ENCODE measurements around the gene SLC15A3.

The SLC15A3 gene

DNA sequence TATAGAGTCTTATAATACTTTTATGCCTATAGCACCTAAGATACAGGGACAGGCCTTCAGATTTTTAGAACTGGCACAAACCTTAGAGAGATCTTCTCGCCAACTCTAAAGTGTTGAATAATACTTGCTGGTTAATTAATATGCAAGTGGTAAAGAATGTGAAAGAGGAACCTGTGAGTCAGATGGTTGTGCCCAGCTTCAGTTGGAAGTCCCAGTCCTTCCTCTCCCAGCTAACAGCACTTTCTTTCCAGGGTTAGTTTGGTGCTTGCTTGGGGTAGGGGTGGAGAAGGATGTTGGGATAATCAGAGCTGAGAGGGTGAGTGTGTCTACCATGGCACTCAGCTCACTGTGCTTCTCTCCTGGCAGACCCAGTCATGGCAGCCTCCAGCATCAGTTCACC lies 32.7 kb downstream of the SLC15A3 start:
- peaks cover 3% of the 10 kb centered on the region; the same call in 1 of the 2 replicates for H3K4me1 ChIP-seq
- no peaks in the 10 kb centered on the region for H3K9me3 ChIP-seq
- TF ChIP-seq, protein P1, sequence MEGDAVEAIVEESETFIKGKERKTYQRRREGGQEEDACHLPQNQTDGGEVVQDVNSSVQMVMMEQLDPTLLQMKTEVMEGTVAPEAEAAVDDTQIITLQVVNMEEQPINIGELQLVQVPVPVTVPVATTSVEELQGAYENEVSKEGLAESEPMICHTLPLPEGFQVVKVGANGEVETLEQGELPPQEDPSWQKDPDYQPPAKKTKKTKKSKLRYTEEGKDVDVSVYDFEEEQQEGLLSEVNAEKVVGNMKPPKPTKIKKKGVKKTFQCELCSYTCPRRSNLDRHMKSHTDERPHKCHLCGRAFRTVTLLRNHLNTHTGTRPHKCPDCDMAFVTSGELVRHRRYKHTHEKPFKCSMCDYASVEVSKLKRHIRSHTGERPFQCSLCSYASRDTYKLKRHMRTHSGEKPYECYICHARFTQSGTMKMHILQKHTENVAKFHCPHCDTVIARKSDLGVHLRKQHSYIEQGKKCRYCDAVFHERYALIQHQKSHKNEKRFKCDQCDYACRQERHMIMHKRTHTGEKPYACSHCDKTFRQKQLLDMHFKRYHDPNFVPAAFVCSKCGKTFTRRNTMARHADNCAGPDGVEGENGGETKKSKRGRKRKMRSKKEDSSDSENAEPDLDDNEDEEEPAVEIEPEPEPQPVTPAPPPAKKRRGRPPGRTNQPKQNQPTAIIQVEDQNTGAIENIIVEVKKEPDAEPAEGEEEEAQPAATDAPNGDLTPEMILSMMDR (IDR thresholded peaks at IDR 0.05; ENCODE audit: low read depth, low read length), result no peak
- H3K27me3 ChIP-seq, result no peaks in the 10 kb centered on the region
- no peak for DNase-seq
- H3K36me3 ChIP-seq, result peaks cover 3% of the 10 kb centered on the region; the same call in 1 of the 2 replicates
- no peak overlapping the region for H3K4me3 ChIP-seq (ENCODE audit: low read depth, low read length)

DNA sequence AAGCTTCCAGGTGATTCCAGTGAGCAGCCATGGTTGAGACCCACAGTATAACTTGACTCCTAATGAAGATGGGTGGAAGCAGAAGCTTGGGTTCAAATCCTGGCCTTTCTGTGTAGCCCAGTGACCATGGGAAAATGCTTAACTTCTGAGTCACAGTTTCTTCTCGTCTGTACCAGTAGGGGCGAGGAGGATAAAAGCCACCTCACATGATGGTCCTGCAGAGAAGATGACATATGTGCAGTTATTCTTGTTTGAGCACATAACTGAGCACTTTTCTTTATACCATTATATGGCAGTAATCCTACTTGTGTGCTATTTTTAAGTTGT lies 33.1 kb downstream of the SLC15A3 start:
- H3K4me1 ChIP-seq, result peaks cover 1% of the 10 kb centered on the region; the same call in 1 of the 2 replicates
- H3K9me3 ChIP-seq, result no peaks in the 10 kb centered on the region
- no peak for DNase-seq
- TF ChIP-seq, protein P1 (IDR thresholded peaks at IDR 0.05; ENCODE audit: low read depth, low read length), result no peak
- peaks cover 3% of the 10 kb centered on the region; the same call in 1 of the 2 replicates for H3K36me3 ChIP-seq
- no peaks in the 10 kb centered on the region for H3K27me3 ChIP-seq
- H3K4me3 ChIP-seq (ENCODE audit: low read depth, low read length), result no peak overlapping the region

DNA sequence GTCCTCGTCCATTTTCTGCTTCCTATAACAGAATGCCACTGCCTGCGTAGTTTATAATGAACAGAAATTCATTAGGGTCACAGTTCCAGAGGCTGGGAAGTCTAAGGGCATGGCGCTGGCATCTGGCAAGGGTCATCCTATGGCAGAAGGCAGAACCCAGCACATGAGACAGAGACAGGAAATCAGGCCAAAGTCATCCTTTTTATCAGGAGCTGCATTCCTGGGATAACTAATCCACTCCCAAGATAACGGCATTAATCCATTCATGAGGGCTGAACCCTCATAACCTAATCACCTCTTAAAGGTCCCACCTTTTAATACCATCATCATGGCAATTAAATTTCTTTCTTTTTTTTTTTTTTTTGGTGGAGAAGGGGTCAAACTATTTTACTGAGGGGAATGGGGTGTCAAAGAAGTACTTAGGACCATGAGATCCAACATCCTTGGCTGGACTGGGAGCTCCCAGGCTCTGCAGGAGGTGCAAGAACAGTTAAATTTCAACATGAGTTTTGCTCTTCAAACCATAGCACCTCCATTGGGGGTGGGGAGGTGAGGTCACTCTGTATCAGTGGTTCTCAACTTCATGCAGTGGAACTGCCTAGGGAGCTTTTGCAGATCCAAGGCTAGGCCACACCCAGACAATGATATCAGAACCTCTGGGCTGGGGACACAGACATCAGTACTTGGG lies 33.6 kb downstream of the SLC15A3 start:
- Histone ChIP-seq H3K36me3 (peaks cover 3% of the 10 kb centered on the region; the same call in 1 of the 2 replicates), H3K27me3 (no peaks in the 10 kb centered on the region), H3K4me1 (peaks cover under 1% of the 10 kb centered on the region; the same call in 1 of the 2 replicates), H3K4me3 (ENCODE audit: low read depth, low read length) (no peak overlapping the region), H3K9me3 (no peaks in the 10 kb centered on the region)
- TF ChIP-seq, protein P1 (IDR thresholded peaks at IDR 0.05; ENCODE audit: low read depth, low read length), result no peak
- DNase-seq, result no peak

DNA sequence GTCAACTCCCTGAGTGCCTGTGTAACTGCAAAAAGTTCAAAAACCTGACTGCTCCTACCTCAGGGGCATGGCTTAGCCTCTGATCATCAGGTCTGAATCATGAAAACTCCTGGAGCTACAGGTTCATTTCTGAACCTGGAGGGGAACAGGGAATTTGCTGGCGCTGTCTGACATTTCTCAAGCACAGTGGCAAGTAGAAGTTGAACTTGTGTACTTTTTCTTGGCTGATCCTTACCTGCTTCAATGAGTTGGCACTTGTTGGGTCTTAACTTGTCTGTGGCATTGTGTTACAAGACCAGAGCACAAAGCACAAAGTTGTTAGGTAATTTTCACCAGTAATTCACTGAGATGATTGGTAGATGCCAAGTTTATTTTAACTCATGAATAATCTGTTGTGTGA lies 34.7 kb downstream of the SLC15A3 start:
- H3K4me1 ChIP-seq, result peaks cover 3% of the 10 kb centered on the region; the same call in 1 of the 2 replicates
- peaks cover 3% of the 10 kb centered on the region; the same call in 1 of the 2 replicates for H3K36me3 ChIP-seq
- no peaks in the 10 kb centered on the region for H3K27me3 ChIP-seq
- no peak for DNase-seq
- TF ChIP-seq, protein P1 (IDR thresholded peaks at IDR 0.05; ENCODE audit: low read depth, low read length), result no peak
- no peaks in the 10 kb centered on the region for H3K9me3 ChIP-seq
- H3K4me3 ChIP-seq (ENCODE audit: low read depth, low read length), result no peak overlapping the region

DNA sequence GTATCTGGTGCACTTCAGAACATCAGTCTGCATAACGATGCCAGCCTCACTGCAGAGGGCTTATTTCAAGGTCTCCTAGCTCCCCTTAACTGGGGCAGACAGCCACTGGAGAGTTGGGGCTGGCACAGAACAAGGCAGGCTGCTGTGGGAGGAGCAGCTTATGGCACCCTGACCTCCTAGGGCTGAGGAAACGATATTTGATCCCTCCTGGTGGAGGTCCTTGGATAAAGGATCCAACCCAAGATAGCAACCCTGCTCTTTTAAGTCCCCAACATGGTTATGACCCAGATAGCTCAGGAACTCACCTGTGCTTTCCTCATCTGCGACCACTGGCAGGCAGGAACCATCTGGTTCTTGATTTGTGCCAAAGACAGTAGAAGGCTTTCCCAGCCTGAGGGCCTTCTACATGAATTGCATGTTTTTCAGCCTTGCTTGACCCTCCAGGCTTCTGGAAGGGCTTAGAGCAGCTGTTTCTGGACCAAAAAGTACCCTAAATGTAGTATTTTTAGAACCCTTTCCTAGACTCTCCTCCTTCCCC lies 35.2 kb downstream of the SLC15A3 start:
- no peaks in the 10 kb centered on the region for H3K9me3 ChIP-seq
- H3K27me3 ChIP-seq, result no peaks in the 10 kb centered on the region
- TF ChIP-seq, protein P1 (IDR thresholded peaks at IDR 0.05; ENCODE audit: low read depth, low read length), result no peak
- no peak overlapping the region for H3K4me3 ChIP-seq (ENCODE audit: low read depth, low read length)
- H3K36me3 ChIP-seq, result no peaks in the 10 kb centered on the region
- DNase-seq, result no peak
- peaks cover 3% of the 10 kb centered on the region; the same call in 1 of the 2 replicates for H3K4me1 ChIP-seq

DNA sequence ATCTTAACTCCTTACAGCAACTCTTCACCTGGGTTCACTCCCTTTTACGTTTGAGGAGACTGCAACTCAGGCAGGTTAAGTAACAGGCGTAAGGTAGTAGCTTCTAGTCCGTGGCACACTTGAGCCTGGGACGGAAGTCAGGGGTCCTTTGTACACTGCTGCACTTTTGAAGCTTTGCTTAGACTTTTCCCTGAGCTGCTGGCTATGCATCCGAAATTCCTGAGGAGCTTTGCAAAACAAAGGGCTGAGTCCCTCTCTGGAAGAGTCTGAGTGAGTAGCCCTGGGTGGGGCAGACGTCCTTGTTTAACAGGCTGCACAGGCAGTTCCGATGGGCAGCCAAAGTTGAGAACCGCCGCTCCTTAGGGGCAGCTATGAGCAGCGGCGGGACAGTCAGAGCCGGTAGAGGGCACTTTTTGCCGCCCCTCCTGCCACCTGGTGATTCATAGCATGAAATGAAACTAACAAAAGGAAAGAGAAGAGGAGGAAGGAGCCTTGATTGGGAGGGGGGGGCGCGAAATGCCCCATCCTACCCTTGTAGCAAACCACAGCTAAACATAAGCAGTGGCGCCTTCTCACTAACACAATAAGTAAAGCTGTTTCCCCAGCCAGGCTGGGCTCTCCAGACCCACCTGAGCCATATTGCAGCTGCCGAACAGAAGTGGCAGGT lies 36.6 kb downstream of the SLC15A3 start:
- Histone ChIP-seq H3K9me3 (no peaks in the 10 kb centered on the region), H3K27me3 (no peaks in the 10 kb centered on the region), H3K4me3 (ENCODE audit: low read depth, low read length) (peak overlapping the region; percentile 76), H3K4me1 (peaks cover 3% of the 10 kb centered on the region; the same call in 1 of the 2 replicates), H3K36me3 (no peaks in the 10 kb centered on the region)
- DNase-seq, result no peak
- TF ChIP-seq, protein P1 (IDR thresholded peaks at IDR 0.05; ENCODE audit: low read depth, low read length), result no peak; the same call in 1 of the 2 replicates

All from BE2C (cell line).